ENCODE measurements around the gene SLC35F2.
"Not testable (repeated sequence)": the region's sequence is repeated elsewhere in the genome, so short reads cannot be mapped to it uniquely, and the experiment has no call there.

GRCh38 chr11:107833926-107834325 lies 24.7 kb downstream of the SLC35F2 start:
- not testable (repeated sequence) for TF ChIP-seq CTCF (IDR thresholded peaks at IDR 0.05); ZFX (IDR thresholded peaks at IDR 0.05; ENCODE audit: borderline replicate concordance)

All from 22Rv1 (cell line).